NCI-H69 (cell line): Measurements from ENCODE around the gene MASP2.
A peak's percentile ranks its signal among the peaks of the same experiment; 100 is the strongest.
"Not testable (repeated sequence)": the region's sequence is repeated elsewhere in the genome, so short reads cannot be mapped to it uniquely, and the experiment has no call there.

ENCODE experiments used
- DNase-seq: peaks from one replicate; lab custom pipeline; 2025; lab: John Stamatoyannopoulos, UW

MASP2 gene

GRCh38 chr1:11058595-11059154 is 11.6 kb upstream of the MASP2 start:
- peak; percentile 79 for DNase-seq

- no peak for DNase-seq
Measured at GRCh38 chr1:11058026-11058425, 11.0 kb upstream of the MASP2 start.

GRCh38 chr1:11057477-11057876 is 10.4 kb upstream of the MASP2 start:
- peak; percentile 15 for DNase-seq

DNA sequence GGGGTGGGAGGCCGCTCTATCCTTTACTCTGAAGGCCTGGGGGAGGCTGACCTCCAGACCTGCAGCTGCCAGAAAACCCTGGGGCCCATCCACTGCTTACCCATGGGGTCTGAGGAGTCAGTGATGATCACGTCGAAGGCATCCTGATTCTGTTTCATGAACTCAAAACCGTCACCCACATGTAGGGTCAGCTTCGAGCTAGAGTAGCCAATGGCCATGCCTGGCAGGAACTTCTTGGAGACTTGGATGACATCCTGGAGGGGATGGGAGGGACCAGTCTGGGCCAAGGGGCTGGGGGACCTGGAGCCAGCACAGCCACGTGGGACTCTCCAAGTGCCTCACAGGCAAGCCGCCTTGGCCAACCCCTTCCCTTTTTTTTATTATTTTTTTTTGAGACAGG is 9.5 kb upstream of the MASP2 start:
- no peak for DNase-seq

DNA sequence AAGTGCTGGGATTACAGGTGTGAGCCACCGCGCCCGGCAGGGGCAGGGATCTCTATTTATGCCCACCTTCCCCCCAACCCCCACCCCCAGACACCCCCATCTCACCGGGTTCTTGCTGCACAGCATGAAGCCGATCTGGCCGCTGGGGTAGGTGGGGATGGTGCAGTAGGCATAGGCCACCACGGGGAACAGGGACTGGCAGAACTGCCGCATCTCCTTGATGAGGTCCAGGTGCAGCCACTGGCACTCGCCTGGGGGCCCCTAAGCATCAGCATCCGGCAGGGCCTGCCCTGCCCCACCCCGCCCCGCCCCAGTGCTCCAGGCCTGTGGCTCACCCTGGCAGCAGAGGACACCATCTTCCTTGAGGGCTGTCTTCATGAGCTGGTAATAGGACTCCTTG is 8.6 kb upstream of the MASP2 start:
- no peak for DNase-seq

DNA sequence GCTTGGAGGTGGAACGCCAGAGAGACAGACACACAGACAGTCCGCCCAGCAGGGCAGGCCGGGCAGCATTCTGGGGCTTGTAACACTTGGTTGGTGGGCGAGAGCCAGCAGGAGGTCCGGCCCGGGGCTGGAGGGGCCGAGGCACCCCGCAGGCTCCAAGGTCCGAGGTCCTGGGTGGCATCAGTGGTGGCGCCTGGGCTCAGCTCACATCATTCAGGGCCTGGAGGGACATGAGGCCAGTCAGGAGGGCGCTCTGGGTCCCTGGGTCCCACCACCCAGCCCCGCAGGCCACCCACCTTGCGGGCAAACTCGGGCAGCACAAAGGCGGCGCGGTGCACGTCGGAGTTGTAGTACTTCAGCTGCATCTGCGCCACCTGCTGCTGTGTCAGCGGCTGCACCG is 7.6 kb upstream of the MASP2 start:
- no peak for DNase-seq

DNA sequence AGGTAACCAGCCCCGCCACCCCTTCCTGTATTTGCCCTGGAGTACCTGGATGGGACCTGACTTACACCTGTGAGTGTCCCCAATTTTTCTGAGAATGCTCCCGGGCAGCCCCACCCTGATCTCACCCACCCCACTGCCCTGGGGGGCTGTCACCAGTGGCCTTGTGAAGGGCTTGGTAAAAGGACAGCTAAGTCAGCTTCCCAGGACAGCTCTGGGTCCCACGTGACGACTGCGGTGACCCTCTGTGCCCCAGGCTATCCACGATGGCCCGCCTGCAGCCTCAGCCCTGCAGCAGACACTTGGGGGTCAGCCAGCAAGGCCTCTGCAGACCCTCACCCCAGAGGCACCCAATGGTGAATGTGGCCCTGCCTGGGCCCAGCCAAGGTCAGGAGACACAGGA is 7.1 kb upstream of the MASP2 start:
- no peak for DNase-seq

- no peak for DNase-seq
Measured at GRCh38 chr1:11053758-11054137, 6.7 kb upstream of the MASP2 start.

DNA sequence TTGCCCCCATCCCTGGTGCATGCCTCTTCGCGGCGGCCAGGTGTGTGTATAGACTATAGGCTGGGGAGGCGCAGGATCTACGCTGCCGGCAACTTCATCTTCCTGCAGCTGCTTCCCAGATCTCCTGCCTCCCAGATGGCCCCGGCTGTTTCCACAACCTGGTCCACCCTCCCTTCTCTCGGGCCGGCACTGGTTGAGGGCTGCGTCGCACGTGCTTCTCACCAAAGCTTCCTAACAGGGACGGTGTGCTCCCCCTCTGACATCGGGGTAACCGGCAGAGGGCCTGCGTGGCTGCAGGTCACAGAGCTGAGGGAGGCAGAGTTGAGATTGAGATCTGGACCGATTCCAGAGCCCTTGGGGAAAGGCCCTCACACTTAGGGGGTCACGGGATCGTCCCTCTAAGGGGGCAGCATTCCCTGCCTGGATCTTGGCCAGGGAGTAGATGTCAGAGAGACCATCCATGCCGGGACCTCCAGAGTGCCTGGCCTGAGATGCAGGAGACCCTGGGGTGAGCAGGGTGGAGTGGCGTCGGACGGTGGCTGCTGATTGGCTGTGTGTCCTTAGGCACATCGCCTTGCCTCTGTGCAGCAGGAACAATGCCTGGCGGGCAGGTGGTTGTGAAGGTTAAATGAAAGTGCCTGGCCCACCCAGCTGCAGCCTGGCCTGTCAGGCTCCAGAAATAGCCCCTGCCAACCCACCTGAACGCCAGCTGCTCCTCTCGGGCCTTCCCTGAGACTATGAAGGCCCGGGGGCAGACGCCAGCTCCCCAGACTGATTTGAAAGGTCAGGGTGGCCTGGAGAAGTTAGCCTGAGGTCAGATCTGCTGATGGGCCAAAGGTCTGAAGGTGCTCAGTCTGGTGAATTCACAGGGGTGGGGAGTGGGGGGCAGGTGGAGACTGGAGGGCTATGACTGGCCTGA is 6.1 kb upstream of the MASP2 start:
- peak; percentile 45 for DNase-seq

DNA sequence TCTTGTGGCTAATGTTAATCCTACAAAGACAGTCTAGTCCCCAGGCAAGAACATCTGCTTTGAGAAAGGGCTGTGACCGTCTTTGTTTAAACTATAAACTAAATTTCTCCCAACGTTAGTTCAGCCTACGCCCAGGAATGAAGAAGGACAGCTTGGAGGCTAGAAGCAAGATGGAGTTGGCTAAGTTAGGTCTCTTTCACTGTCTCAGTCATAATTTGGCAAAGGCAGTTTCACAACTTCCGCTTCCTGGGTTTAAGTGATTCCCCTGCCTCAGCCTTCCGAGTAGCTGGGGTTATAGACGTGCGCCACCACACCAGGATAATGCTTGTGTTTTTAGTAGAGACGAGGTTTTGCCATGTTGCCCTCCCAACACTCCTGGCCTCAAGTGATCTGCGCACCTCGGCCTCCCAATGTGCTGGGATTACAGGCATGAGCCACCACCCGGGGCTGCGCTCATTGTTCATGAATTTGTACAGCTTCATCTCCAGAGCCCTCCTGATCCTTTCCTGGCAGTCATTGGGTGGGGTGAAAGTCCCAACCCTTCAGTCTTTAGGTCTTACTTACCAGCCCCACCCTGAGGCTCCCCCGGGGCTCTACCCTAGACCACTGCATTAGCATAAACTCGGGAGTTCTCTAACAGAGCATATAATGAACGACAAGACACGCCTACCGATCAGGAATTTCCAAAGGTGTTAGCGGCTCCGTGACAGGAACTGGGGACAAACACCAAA is 4.9 kb upstream of the MASP2 start:
- DNase-seq: peak; percentile 33

DNA sequence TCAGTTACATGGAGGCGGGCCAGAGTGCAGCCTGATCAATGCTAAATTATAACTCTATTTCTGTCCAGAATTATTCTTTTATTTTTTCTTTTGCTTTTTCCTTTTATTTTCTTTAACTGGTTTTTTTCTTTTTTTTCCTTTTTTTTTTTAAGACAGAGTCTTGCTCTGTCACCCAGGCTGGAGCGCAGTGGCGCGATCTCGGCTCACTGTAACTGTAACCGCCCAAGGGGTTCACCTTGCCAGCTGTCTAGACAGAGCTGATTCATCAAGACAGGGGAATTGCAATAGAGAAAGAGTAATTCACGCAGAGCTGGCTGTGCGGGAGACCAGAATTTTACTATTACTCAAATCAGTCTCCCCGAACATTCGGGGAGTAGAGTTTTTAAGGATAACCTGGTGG is 4.1 kb upstream of the MASP2 start:
- DNase-seq: not testable (repeated sequence)

DNA sequence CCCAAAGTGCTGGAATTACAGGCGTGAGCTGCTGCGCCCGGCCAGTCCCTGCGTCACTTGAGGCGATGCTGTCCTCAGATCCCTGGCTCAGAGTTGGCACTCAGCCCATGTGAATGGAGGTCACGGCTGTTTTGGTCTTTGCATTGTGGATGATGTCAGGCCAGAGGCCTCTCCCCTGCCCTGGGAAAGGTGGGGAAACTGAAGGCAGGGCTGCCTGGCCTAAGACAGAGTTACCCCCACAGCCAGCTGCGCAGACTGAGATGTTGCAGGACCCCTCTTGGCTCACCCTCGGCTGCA is 821 bp downstream of the MASP2 start:
- no peak for DNase-seq

DNA sequence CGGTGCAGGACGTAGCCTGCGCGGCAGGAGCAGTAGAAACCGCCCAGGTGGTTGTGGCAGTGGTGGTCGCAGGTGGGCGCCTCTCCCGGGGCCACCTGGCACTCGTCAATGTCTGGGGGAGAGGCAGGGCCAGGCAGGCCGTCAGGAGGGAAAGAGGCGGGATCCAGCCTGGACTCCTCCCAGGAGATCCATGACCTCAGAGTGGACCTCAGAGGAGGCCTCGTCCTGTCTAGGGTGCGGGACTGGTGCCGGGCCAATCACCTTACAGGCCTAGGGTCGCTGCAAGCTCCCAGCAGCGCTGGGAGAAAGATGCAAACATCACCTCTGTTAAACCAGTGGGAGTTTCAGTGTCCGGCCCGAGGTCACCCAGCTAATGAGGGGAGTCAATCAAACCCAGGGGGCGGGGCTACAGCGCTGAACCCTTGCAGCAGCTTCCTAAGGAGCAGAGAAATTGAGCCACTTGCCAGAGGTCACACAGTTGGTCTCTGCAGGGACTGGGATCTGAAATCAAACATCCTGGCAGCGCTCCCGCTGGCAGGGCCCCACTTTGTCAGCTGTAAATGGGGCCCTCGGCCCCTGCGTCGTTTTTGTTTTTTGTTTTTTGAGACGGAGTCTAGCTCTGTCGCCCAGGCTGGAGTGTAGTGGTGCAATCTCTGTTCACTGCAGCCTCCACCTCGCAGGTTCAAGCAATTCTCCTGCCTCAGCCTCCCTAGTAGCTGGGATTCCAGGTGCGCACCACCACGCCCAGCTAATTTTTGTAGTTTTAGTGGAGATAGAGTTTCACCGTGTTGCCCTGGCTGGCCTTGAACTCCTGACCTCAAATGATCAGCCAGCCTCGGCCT is 1.4 kb downstream of the MASP2 start:
- no peak for DNase-seq

- no peak for DNase-seq
Measured at GRCh38 chr1:11044849-11045427, 2.1 kb downstream of the MASP2 start.

- DNase-seq: no peak
Measured at GRCh38 chr1:11044086-11044848, 2.8 kb downstream of the MASP2 start.

DNA sequence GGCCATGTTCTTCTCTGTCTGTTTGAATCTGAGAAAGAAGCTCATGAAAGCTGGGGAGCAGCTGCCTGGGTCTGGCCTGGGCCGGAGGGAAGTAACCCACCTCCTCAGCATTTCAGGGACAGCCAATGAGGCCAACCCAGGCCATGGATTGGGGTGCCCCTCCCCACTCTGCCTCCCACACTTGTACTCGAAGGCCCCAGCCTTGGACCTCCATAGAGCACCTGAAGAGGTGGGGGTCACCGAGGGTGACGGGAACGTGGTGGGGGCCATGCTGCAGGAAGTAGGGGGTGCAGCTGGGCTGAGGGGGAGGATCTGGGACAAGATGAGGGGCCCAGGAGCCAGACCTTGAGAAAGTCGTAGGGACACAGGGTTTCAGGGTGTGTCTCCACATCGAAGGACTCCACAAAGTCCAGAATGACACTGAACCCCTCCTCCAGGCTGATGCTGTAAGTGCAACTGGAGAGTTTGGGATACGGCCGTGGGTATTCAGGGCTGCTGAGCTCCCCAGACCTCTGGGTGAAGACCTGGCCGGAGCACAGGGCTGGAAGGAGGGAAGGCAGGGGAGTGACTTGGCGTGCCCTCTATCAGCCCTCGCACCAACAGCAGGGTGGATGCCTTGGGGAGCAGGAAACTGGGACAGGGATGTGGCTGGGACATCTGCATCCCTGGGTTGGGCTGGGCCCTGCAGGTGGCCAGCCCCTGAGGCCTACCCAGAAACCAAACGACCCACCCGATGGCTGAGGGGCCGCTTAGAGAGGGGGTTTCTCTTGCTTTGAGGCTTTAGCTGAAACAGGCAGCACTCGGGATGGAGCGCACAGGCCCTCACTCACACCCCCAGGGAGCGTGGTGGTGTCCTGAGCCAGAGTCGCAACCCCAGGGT is 3.8 kb downstream of the MASP2 start:
- no peak for DNase-seq

DNA sequence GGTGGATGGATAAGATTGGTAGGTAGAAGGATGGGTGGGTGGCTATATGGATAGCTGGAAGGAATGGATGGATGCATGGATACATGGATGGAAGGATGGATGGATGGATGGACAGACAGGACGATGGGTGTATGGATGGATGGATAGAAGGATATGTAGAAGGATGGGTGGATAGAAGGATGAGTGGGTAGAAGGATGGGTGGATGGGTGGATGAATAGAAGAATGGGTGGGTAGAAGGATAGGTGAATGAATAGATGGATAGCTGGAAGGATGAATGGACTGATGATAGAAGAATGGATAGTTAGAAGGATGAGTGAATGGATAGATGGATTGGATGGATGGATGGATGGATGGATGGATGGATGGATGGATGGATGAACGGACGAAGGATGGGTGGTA is 5.0 kb downstream of the MASP2 start:
- DNase-seq: no peak

DNA sequence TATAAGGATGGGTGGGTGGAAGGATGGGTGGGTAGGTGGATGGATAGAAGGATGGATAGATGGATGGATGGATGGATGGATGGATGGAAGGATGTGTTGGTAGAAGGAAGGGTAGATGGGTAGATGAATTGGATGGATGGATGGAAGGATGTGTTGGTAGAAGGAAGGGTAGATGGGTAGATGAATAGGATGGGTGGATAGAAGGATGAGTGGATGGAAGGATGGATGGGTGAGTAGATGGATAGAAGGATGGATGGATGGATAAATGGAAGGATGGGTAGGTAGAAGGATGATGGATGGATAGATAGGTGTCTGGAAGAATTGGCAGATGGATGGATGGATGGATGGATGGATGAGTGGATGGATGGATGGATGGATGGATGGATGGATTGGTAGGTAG is 6.0 kb downstream of the MASP2 start:
- no peak for DNase-seq

DNA sequence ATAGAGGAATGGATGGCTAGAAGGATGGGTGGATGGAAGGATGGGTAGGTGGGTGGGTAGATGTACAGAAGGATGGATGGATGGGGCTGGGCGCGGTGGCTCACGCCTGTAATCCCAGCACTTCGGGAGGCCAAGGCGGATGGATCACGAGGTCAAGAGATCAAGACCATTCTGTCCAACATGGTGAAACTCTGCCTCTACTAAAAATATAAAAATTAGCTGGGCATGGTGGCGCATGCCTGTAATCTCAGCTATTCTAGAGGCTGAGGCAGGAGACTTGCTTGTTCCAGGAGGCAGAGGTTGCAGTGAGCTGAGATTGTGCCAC is 7.0 kb downstream of the MASP2 start:
- not testable (repeated sequence) for DNase-seq

GRCh38 chr1:11039351-11040104 is 7.5 kb downstream of the MASP2 start:
- no peak for DNase-seq
